MM.1S (cell line): Measurements from ENCODE around the gene MVD.

ENCODE experiments used
- DNase-seq: peaks from one replicate; pipeline ENCODE4 v3.0.0-alpha.2; 2015
- H2AFZ ChIP-seq: fragments of 300-600 bp; sonication (generic); 2 replicates; pipeline ENCODE4 v1.6.0; 2016; ENCODE audit warnings: antibody characterized with exemption, low read length
- H3F3A ChIP-seq: fragments of 300-600 bp; sonication (generic); 2 replicates; pipeline ENCODE4 v1.6.1; 2016; ENCODE audit warnings: mild to moderate bottlenecking, antibody characterized with exemption, low read length, moderate library complexity, mixed read lengths; ENCODE audit not compliant: insufficient read depth
- H3K27ac ChIP-seq: fragments of 300-600 bp; sonication (generic); 2 replicates; pipeline ENCODE4 v1.5.1; 2016; ENCODE audit warnings: mild to moderate bottlenecking, low read length
- H3K27me3 ChIP-seq: fragments of 300-600 bp; sonication (generic); replicated peaks from 2 replicates; pipeline ENCODE4 v1.6.0; 2016; ENCODE audit warnings: low read length; ENCODE audit not compliant: insufficient read depth
- H3K36me3 ChIP-seq: fragments of 300-600 bp; sonication (generic); replicated peaks from 2 replicates; pipeline ENCODE4 v1.6.1; 2016; ENCODE audit warnings: mild to moderate bottlenecking, low read length, mixed read lengths; ENCODE audit not compliant: insufficient read depth
- H3K4me1 ChIP-seq: fragments of 300-600 bp; sonication (generic); 2 replicates; pipeline ENCODE4 v1.6.1; 2016; ENCODE audit warnings: low read length, mixed read lengths
- H3K4me2 ChIP-seq: fragments of 300-600 bp; sonication (generic); 2 replicates; pipeline ENCODE4 v1.6.0; 2016; ENCODE audit warnings: low read depth, low read length
- H3K4me3 ChIP-seq: fragments of 300-600 bp; sonication (generic); 2 replicates; pipeline ENCODE4 v1.5.1; 2016; ENCODE audit warnings: low read length, mixed read lengths
- H3K79me2 ChIP-seq: fragments of 300-600 bp; sonication (generic); 2 replicates; pipeline ENCODE4 v1.6.1; 2016; ENCODE audit warnings: mixed run types, low read length, mixed read lengths
- H3K9ac ChIP-seq: fragments of 300-600 bp; sonication (generic); 2 replicates; pipeline ENCODE4 v1.6.1; 2016; ENCODE audit warnings: low read length, mixed read lengths
- H3K9me2 ChIP-seq: fragments of 300-600 bp; sonication (generic); replicated peaks from 2 replicates; pipeline ENCODE4 v1.6.1; 2016; ENCODE audit warnings: mild to moderate bottlenecking, low read length, mixed read lengths; ENCODE audit not compliant: insufficient read depth
- H3K9me3 ChIP-seq: fragments of 300-600 bp; sonication (generic); replicated peaks from 2 replicates; pipeline ENCODE4 v1.6.1; 2016; ENCODE audit warnings: mild to moderate bottlenecking, low read length, mixed read lengths; ENCODE audit not compliant: insufficient read depth
- H4K20me1 ChIP-seq: fragments of 300-600 bp; sonication (generic); 2 replicates; pipeline ENCODE4 v1.6.1; 2016; ENCODE audit warnings: mild to moderate bottlenecking, low read length, moderate library complexity, mixed read lengths; ENCODE audit not compliant: insufficient read depth
- CTCF ChIP-seq: fragments of 300-600 bp; sonication (generic); IDR thresholded peaks from 2 replicates; pipeline ENCODE4 v1.5.1; 2016; ENCODE audit warnings: antibody characterized with exemption, low read length, mixed read lengths
- EZH2 ChIP-seq: fragments of 300-600 bp; sonication (generic); optimal IDR thresholded peaks from 2 replicates; pipeline ENCODE3; 2017; ENCODE audit warnings: low read depth, mild to moderate bottlenecking, antibody characterized with exemption, low read length, mixed read lengths
- EZH2phosphoT487 ChIP-seq: fragments of 300-600 bp; sonication (generic); IDR thresholded peaks from 2 replicates; pipeline ENCODE4 v1.6.1; 2018; ENCODE audit warnings: antibody characterized with exemption, low read length

MVD gene

GRCh38 chr16:88653596-88654362 is 9.1 kb downstream of the MVD start:
- Histone ChIP-seq H4K20me1 (no peaks in the 10 kb centered on the region), H3F3A (no peaks in the 10 kb centered on the region), H3K4me3 (no peak overlapping the region), H2AFZ (no peak overlapping the region), H3K9ac (no peak overlapping the region), H3K79me2 (peaks cover 18% of the 10 kb centered on the region), H3K9me3 (no peaks in the 10 kb centered on the region), H3K27me3 (no peaks in the 10 kb centered on the region), H3K4me2 (no peak overlapping the region), H3K27ac (no peak overlapping the region), H3K36me3 (no peaks in the 10 kb centered on the region), H3K4me1 (peaks cover 11% of the 10 kb centered on the region; the same call in 1 of the 2 replicates), H3K9me2 (no peaks in the 10 kb centered on the region)
- no peak for TF ChIP-seq EZH2phosphoT487
- no peak for TF ChIP-seq CTCF
- TF ChIP-seq EZH2, result no peak
- no peak for DNase-seq

GRCh38 chr16:88653101-88653500 is 9.8 kb downstream of the MVD start:
- no peak overlapping the region for H2AFZ ChIP-seq
- H3K27me3 ChIP-seq, result no peaks in the 10 kb centered on the region
- H3K9ac ChIP-seq, result no peak overlapping the region
- no peaks in the 10 kb centered on the region for H4K20me1 ChIP-seq
- H3K4me2 ChIP-seq, result no peak overlapping the region
- no peaks in the 10 kb centered on the region for H3F3A ChIP-seq
- no peaks in the 10 kb centered on the region for H3K36me3 ChIP-seq
- TF ChIP-seq CTCF (no peak), EZH2phosphoT487 (no peak), EZH2 (no peak)
- H3K9me2 ChIP-seq, result no peaks in the 10 kb centered on the region
- H3K79me2 ChIP-seq, result peaks cover 21% of the 10 kb centered on the region
- H3K4me1 ChIP-seq, result peaks cover 11% of the 10 kb centered on the region; the same call in 1 of the 2 replicates
- H3K27ac ChIP-seq, result no peak overlapping the region
- DNase-seq, result no peak
- H3K4me3 ChIP-seq, result no peak overlapping the region
- no peaks in the 10 kb centered on the region for H3K9me3 ChIP-seq

GRCh38 chr16:88652762-88653063 is 10.2 kb downstream of the MVD start:
- Histone ChIP-seq H3K4me3 (no peak overlapping the region), H3K4me2 (no peak overlapping the region), H3K79me2 (peaks cover 24% of the 10 kb centered on the region), H3K9me3 (no peaks in the 10 kb centered on the region), H3K36me3 (no peaks in the 10 kb centered on the region), H4K20me1 (no peaks in the 10 kb centered on the region), H3K27me3 (no peaks in the 10 kb centered on the region), H3K9ac (no peak overlapping the region), H3K9me2 (no peaks in the 10 kb centered on the region), H3F3A (no peaks in the 10 kb centered on the region), H3K4me1 (peaks cover 11% of the 10 kb centered on the region; the same call in 1 of the 2 replicates), H3K27ac (no peak overlapping the region), H2AFZ (no peak overlapping the region)
- no peak for DNase-seq
- TF ChIP-seq EZH2, result no peak
- no peak for TF ChIP-seq CTCF
- TF ChIP-seq EZH2phosphoT487, result no peak
